GM18520 (cell line): ENCODE results near the gene EHD3.

Experiments used
- ATAC-seq: cut with Tn5 transposase; IDR thresholded peaks from one replicate; pipeline ENCODE4 v1.9.1; 2021; ENCODE audit not compliant: unreplicated experiment

The EHD3 gene

GRCh38 chr2:31233741-31234682 lies at the start of gene EHD3:
Gene EHD3 (plus strand): TSS chr2:31234152. CDS start chr2:31234622, 470 bp downstream.
- ATAC-seq = peak; percentile 82

GRCh38 chr2:31187166-31187565 lies 46.8 kb upstream of the EHD3 start:
- no peak for ATAC-seq

GRCh38 chr2:31188131-31188530 lies 45.8 kb upstream of the EHD3 start:
- no peak for ATAC-seq

- ATAC-seq = no peak
Observed at GRCh38 chr2:31189141-31189540, 44.8 kb upstream of the EHD3 start.

GRCh38 chr2:31190188-31190587 lies 43.8 kb upstream of the EHD3 start:
- ATAC-seq = no peak

- no peak for ATAC-seq
Observed at GRCh38 chr2:31191931-31192330, 42.0 kb upstream of the EHD3 start.

- no peak for ATAC-seq
Observed at GRCh38 chr2:31192396-31192795, 41.6 kb upstream of the EHD3 start.

- ATAC-seq = no peak
Observed at GRCh38 chr2:31192851-31193392, 41.0 kb upstream of the EHD3 start.

GRCh38 chr2:31193806-31194205 lies 40.1 kb upstream of the EHD3 start:
- no peak for ATAC-seq

- ATAC-seq = no peak
Observed at GRCh38 chr2:31196622-31197021, 37.3 kb upstream of the EHD3 start.

GRCh38 chr2:31197166-31197565 lies 36.8 kb upstream of the EHD3 start:
- no peak for ATAC-seq

GRCh38 chr2:31197669-31198068 lies 36.3 kb upstream of the EHD3 start:
- no peak for ATAC-seq

- no peak for ATAC-seq
Observed at GRCh38 chr2:31199206-31199605, 34.7 kb upstream of the EHD3 start.

- ATAC-seq = no peak
Observed at GRCh38 chr2:31200972-31201371, 33.0 kb upstream of the EHD3 start.

GRCh38 chr2:31202041-31202440 lies 31.9 kb upstream of the EHD3 start:
- no peak for ATAC-seq

GRCh38 chr2:31202833-31203232 lies 31.1 kb upstream of the EHD3 start:
- ATAC-seq = no peak

- no peak for ATAC-seq
Observed at GRCh38 chr2:31203916-31204315, 30.0 kb upstream of the EHD3 start.

GRCh38 chr2:31204783-31205182 lies 29.2 kb upstream of the EHD3 start:
- ATAC-seq = no peak

GRCh38 chr2:31205186-31205585 lies 28.8 kb upstream of the EHD3 start:
- ATAC-seq = no peak

GRCh38 chr2:31205613-31206012 lies 28.3 kb upstream of the EHD3 start:
- no peak for ATAC-seq

- no peak for ATAC-seq
Observed at GRCh38 chr2:31207790-31208189, 26.2 kb upstream of the EHD3 start.

- ATAC-seq = no peak
Observed at GRCh38 chr2:31208240-31208639, 25.7 kb upstream of the EHD3 start.
